ENCODE results near the gene MMAB. TPM values are rescaled to one million over a fixed set of nuclear protein-coding genes. Genes with fewer than 3 reads are reported as not detected.

MMAB gene
- total and polyA plus RNA-seq, 2 donors (not counting 3 experiments of a cell fraction or from before 2014, with no cell fraction given): 39.1 to 46.0 TPM

DNA sequence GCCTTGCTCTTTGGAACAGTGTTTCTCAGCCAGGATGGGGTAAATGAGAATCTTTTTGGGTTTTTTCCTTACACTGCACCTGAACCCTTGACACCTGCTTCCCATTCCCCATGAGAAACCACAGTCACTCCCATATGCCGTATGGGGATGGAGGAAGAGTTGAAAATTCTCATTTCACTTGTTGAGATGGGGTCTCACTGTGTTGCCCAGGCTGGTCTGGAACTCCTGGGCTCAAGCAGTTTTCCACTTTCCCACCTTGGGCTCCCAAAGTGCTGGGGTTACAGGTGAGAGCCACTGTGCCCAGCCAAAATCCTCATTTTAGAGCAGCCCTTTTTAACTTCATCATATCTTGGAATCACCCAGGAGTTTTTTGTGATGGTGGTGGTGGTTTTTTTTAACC, 4.0 kb upstream of the MMAB start:
- no peak overlapping the region for H2AFZ ChIP-seq (ENCODE audit: low read depth, low read length)
- H3K4me3 ChIP-seq (replicated peaks in 1 of 3; ENCODE audit: insufficient read depth in 1 of 3, low read depth in 1 of 3, low read length in 3 of 3): no peak overlapping the region
- H3K9me3 ChIP-seq (replicated peaks; ENCODE audit: control insufficient read depth, insufficient read depth, low read length): no peaks in the 10 kb centered on the region
- BruUV-seq (replicated peaks): no TSS peak
- TF ChIP-seq JUN (IDR thresholded peaks at IDR 0.05; ENCODE audit: borderline replicate concordance, insufficient read depth, insufficient read length, low read depth) (no peak), POLR2A (IDR thresholded peaks at IDR 0.05; ENCODE audit: low read depth, low read length) (no peak), EZH2 (IDR thresholded peaks at IDR 0.05; ENCODE audit: borderline replicate concordance, low read depth, low read length, severe bottlenecking) (no peak), MYC (IDR thresholded peaks at IDR 0.05; ENCODE audit: low read depth, low read length) (no peak), FOS (IDR thresholded peaks at IDR 0.05; ENCODE audit: borderline replicate concordance, insufficient read depth, low read length) (no peak), GATA2 (IDR thresholded peaks at IDR 0.05; ENCODE audit: insufficient read depth, insufficient read length, low read depth, low read length) (no peak), POLR2AphosphoS5 (IDR thresholded peaks at IDR 0.05; ENCODE audit: insufficient read depth, low read depth, low read length) (no peak)
- TF ChIP-seq, protein P1, sequence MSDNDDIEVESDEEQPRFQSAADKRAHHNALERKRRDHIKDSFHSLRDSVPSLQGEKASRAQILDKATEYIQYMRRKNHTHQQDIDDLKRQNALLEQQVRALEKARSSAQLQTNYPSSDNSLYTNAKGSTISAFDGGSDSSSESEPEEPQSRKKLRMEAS (IDR thresholded peaks at IDR 0.05; ENCODE audit: insufficient read depth, insufficient read length): no peak
- TF ChIP-seq, protein P2, sequence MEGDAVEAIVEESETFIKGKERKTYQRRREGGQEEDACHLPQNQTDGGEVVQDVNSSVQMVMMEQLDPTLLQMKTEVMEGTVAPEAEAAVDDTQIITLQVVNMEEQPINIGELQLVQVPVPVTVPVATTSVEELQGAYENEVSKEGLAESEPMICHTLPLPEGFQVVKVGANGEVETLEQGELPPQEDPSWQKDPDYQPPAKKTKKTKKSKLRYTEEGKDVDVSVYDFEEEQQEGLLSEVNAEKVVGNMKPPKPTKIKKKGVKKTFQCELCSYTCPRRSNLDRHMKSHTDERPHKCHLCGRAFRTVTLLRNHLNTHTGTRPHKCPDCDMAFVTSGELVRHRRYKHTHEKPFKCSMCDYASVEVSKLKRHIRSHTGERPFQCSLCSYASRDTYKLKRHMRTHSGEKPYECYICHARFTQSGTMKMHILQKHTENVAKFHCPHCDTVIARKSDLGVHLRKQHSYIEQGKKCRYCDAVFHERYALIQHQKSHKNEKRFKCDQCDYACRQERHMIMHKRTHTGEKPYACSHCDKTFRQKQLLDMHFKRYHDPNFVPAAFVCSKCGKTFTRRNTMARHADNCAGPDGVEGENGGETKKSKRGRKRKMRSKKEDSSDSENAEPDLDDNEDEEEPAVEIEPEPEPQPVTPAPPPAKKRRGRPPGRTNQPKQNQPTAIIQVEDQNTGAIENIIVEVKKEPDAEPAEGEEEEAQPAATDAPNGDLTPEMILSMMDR (IDR thresholded peaks at IDR 0.05; ENCODE audit: extremely low read depth in 1 of 2, insufficient read depth in 1 of 2, low read depth in 1 of 2, low read length in 2 of 2): no peak
- ChIA-PET CTCF (no interaction called here), POLR2A (no interaction called here)
- intact Hi-C loops (cut with micrococcal nuclease): loop anchor here (10.0 kb wide), 1 partner anchor 137 kb away; the partner anchor contains the start of gene FAM222A
- dilution Hi-C loops (cut with MboI; ENCODE audit: extremely low pct_ligation_motif_present, low sequenced_read_pairs): no loop called here
- H3K9me1 ChIP-seq (replicated peaks; ENCODE audit: control insufficient read depth, extremely low read depth, insufficient read depth, low read length): no peaks in the 10 kb centered on the region
- peaks cover 16% of the 10 kb centered on the region for H3K4me1 ChIP-seq (ENCODE audit: control insufficient read depth, extremely low read depth, insufficient read depth, low read length)
- no peak overlapping the region for H3K4me2 ChIP-seq (ENCODE audit: insufficient read depth, low read length)
- H3K27me3 ChIP-seq (ENCODE audit: control insufficient read depth in 2 of 2, insufficient read depth in 2 of 2, low read length in 2 of 2): no peaks in the 10 kb centered on the region
- no peak overlapping the region for H3K27ac ChIP-seq (ENCODE audit: insufficient read depth, low read depth, low read length)
- H4K20me1 ChIP-seq (replicated peaks; ENCODE audit: control insufficient read depth, extremely low read depth, insufficient read depth, low read length): no peaks in the 10 kb centered on the region
- peaks cover 6% of the 10 kb centered on the region for H3K79me2 ChIP-seq (ENCODE audit: control insufficient read depth, insufficient read depth, low read length)
- H3K9ac ChIP-seq (replicated peaks; ENCODE audit: extremely low read depth, insufficient read depth, low read length): no peak overlapping the region
- DNase-seq (ENCODE audit: low read depth, low spot score) (no peak), FAIRE-seq (no peak)
- H3K36me3 ChIP-seq (ENCODE audit: control insufficient read depth in 2 of 2, extremely low read depth in 1 of 2, insufficient read depth in 2 of 2, low read length in 2 of 2): peaks cover 6 to 37% of the 10 kb centered on the region in 2 experiments

Data from endothelial cell of umbilical vein (primary cell).